ENCODE results near the gene KDM1B.
A peak's percentile ranks its signal among the peaks of the same experiment; 100 is the strongest.
"Not testable (repeated sequence)": the region's sequence is repeated elsewhere in the genome, so short reads cannot be mapped to it uniquely, and the experiment has no call there.

The KDM1B gene

GRCh38 chr6:18189196-18189595 is 34.0 kb downstream of the KDM1B start:
- DNase-seq = no peak

GRCh38 chr6:18192026-18192425 is 36.8 kb downstream of the KDM1B start:
- DNase-seq = no peak

- DNase-seq = no peak
Observed at GRCh38 chr6:18203786-18204185, 48.6 kb downstream of the KDM1B start.

- no peak for DNase-seq
Observed at GRCh38 chr6:18204691-18205090, 49.5 kb downstream of the KDM1B start.

GRCh38 chr6:18206591-18206990 is 51.4 kb downstream of the KDM1B start:
- DNase-seq = no peak

- no peak for DNase-seq
Observed at GRCh38 chr6:18207438-18207837, 52.2 kb downstream of the KDM1B start.

- DNase-seq = no peak
Observed at GRCh38 chr6:18207949-18208348, 52.7 kb downstream of the KDM1B start.

GRCh38 chr6:18208778-18209177 is 53.6 kb downstream of the KDM1B start:
- DNase-seq = not testable (repeated sequence)

GRCh38 chr6:18209539-18210197 is 54.4 kb downstream of the KDM1B start:
- DNase-seq = no peak

GRCh38 chr6:18210707-18211106 is 55.5 kb downstream of the KDM1B start:
- DNase-seq = no peak

GRCh38 chr6:18211338-18211737 is 56.1 kb downstream of the KDM1B start:
- DNase-seq = no peak

- DNase-seq = no peak
Observed at GRCh38 chr6:18212231-18212630, 57.0 kb downstream of the KDM1B start.

- peak in 1 of 2 donors; percentile 30 for DNase-seq
Observed at GRCh38 chr6:18213439-18213838, 58.2 kb downstream of the KDM1B start.

GRCh38 chr6:18214003-18214402 is 58.8 kb downstream of the KDM1B start:
- no peak for DNase-seq

- DNase-seq = no peak
Observed at GRCh38 chr6:18215436-18215835, 60.2 kb downstream of the KDM1B start.

- no peak for DNase-seq
Observed at GRCh38 chr6:18216411-18216810, 61.2 kb downstream of the KDM1B start.

- DNase-seq = no peak
Observed at GRCh38 chr6:18218233-18218632, 63.0 kb downstream of the KDM1B start.

GRCh38 chr6:18219591-18219990 is 64.4 kb downstream of the KDM1B start:
- no peak for DNase-seq

GRCh38 chr6:18221288-18221615 is 66.0 kb downstream of the KDM1B start:
- no peak for DNase-seq

GRCh38 chr6:18226451-18227105 is 71.4 kb downstream of the KDM1B start:
- not testable (repeated sequence) for DNase-seq

GRCh38 chr6:18227166-18227565 is 71.9 kb downstream of the KDM1B start:
- DNase-seq = not testable (repeated sequence)

- not testable (repeated sequence) for DNase-seq
Observed at GRCh38 chr6:18228590-18228989, 73.4 kb downstream of the KDM1B start.

- not testable (repeated sequence) for DNase-seq
Observed at GRCh38 chr6:18231856-18232255, 76.6 kb downstream of the KDM1B start.

- not testable (repeated sequence) for DNase-seq
Observed at GRCh38 chr6:18233770-18234169, 78.5 kb downstream of the KDM1B start.

GRCh38 chr6:18234564-18234963 is 79.3 kb downstream of the KDM1B start:
- no peak for DNase-seq
